T47D (cell line): ENCODE data around the gene FRMD4B.

Experiments
- DNase-seq, 2 experiments: peaks; one replicate each; pipeline versions ENCODE4 v3.0.0 to v3.0.0-alpha.2; 2011 to 2012; ENCODE audit warnings: low read depth in 1 of 2, low spot score in 1 of 2
- JUND ChIP-seq: IDR thresholded peaks from 2 replicates; pipeline ENCODE4 v1.6.1; 2012; ENCODE audit warnings: low read depth
- in situ Hi-C: cut with HindIII; loops from 2 replicates; pipeline ENCODE4 v1.10.0; 2016; ENCODE audit warnings: low sequenced_read_pairs, low pct_unique_long_range_greater_than_20kb

FRMD4B gene

GRCh38 chr3:69385723-69386555 is at the start of gene FRMD4B:
Gene FRMD4B, minus strand, starts transcription at chr3:69386088. Its CDS starts 99 bp downstream, at chr3:69385989.
- no peak for TF ChIP-seq JUND
- DNase-seq = peak; percentile 67 to 70
- in situ Hi-C loops = no loop called here

- DNase-seq = no peak
- in situ Hi-C loops = no loop called here
- TF ChIP-seq JUND = no peak
Observed at GRCh38 chr3:69433969-69434325, 48.1 kb upstream of the FRMD4B start.

DNA sequence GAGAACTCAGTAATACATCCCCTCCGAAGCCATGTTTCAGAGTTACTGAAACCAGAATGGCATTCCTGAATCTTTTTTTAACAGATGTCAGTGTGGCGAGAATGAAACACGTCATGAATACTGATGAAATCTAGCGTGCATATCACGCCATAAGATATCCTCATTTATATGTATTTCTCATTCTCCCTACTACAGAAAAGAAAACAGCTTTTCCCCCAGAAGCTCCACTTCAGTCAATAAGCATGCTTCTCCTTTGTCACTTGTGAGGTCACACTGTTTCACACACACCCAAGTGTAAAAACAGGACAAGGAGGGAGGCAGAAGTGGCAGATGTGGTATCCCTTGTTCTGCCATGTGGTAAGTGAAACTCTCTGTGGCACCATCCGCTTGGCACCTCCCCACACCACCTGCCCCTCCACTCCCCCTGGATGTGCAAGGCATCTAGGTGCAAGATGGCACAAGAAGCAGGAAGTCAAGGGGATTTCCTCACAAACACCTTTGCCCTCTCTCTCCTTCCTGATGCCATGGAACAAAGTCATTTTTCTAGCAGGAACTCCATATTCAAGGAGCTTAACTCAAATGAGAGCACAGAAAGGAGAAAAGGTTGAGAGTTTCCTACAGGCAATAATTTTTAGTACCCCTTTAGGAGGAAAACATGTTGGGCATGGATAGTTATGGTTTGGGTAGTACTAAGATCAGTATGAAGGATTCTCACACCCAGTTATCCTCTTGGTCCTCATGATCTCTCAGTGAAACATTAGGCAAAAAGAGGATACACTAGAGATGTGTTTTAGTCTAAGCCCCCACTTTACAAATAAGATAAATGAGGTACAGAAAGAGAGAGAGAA is 47.5 kb upstream of the FRMD4B start:
- no peak for TF ChIP-seq JUND
- in situ Hi-C loops = no loop called here
- DNase-seq = no peak

DNA sequence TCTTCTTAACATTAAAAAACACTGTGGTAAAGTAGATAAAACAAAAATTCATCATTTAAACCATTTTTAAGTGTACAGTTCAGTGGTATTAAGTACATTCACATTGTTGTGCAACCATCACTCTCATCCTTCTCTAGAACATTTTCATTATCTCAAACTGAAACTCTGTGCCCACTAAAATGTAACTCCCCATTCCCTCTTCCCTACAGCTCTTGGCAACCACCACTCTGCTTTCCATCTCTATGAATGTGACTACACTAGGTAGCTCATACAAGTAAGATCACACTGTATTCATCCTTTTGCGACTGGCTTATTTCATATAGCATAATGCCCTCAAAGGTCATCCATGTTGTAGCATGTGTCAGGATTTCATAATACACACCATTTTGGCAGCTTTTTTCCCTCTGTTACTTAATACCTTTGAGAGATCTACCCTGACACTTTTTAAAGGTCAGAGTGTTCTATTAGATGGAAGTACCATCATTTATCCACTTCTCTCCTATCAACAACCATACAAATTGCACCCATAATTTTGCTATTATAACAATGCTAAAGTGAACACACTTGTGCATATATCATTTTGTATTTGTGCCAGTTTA is 42.9 kb upstream of the FRMD4B start:
- no peak for DNase-seq
- in situ Hi-C loops = no loop called here

GRCh38 chr3:69426967-69427304 is 41.0 kb upstream of the FRMD4B start:
- DNase-seq = no peak
- in situ Hi-C loops = no loop called here
- no peak for TF ChIP-seq JUND

More for the DNA sequence above, 42.9 kb upstream of the FRMD4B start:
- no peak for TF ChIP-seq JUND

DNA sequence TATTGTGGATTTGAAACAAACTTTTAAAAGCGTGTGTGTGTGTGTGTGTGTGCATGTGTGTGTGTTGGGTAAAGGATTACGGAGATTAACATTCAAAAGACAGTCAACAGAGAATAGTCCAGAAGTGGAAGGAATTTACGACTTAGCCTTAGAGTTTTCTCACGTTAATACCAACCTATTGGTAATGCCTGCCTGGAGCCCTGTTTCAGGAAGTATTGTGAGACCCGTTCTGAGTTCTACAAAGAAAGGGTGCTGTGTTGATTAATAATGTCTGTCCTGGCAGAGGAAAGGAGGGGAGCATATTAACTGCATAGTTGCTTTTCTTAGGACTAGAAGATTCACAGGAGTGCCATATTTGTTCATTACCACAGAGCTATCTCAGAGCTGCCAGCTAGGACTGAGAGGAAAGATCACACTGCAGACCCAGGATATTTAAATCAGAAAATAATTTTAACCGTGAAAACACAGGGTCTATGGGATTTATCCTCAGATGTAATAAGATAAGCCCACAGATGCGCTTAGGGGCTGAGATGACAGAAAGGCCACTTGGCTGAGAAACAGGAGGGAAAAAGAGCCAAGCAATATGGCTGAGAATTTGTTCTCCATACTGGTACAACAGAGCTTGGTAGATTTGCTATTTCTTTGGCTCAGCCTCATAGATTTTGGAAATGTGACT is 40.5 kb upstream of the FRMD4B start:
- DNase-seq = no peak
- in situ Hi-C loops = no loop called here
- no peak for TF ChIP-seq JUND

DNA sequence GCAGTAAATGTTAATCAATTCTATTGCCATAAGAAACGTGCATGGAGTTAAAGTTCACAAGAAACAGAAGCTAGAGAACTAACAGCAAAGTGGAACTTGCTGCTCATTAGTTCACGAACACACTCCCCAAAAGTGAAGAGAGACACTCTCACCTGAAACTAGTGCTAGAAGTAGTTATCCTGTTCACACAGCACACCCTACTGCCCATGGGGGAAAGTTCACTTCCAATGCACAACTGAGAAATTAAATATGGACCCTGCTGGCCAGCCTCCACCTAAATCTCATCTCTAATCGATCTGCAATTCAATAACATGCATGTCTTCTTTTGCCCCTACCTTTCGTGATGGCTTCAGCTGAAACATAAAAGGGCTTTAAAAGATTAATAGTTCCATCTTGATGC is 39.4 kb upstream of the FRMD4B start:
- in situ Hi-C loops = no loop called here
- TF ChIP-seq JUND = no peak
- DNase-seq = peak in 1 of 2 experiments; percentile 63

DNA sequence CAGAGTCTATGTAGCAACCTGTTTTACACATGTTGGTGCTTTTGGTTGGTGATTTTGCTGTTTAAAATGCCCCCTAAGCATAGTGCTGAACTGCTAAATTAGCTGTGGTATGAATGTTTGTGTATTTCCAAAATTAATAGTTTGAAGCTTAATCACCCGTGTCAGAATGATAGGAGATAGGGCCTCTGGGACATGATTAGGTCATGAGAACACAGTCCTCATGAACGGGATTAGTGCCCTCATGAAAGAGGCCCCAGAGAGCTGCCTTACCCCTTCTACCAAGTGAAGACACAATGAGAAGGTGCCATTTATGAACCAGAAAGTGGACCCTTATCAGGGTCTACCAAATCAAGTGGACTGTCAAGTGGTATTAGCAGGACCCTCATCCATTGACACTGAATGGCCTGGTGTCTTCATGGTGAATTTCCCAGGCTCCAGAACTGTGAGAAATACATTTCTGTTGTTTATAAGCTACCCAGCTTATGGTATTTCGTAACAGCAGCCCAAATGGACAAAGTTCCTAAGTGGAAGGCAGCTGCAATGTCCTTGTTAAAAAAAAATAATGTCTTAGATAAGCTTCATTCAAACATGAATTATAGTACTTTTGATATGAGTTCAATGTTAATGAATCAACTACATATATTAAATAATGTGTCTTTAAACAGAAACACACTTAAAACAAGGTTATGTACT is 37.7 kb upstream of the FRMD4B start:
- no peak for DNase-seq
- in situ Hi-C loops = no loop called here
- no peak for TF ChIP-seq JUND

DNA sequence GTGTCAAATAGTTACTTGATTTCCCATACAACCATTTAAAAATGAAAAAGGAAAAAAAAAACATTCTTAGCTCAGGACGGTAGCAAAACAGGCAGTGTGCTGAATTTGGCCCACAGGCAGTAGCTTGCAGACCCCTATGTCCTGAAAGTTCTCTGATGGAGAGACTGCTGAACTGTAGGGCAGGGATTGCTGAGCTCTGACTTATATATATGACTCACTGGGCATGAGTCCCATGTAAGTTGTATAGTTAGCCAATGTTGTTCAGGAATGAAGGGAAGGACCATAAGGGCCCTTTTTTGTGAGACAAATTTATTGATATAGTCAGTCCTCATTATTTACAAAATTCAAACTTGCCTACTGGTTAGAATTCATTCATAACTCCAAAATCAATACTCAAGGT is 36.9 kb upstream of the FRMD4B start:
- in situ Hi-C loops = no loop called here
- no peak for DNase-seq
- no peak for TF ChIP-seq JUND

DNA sequence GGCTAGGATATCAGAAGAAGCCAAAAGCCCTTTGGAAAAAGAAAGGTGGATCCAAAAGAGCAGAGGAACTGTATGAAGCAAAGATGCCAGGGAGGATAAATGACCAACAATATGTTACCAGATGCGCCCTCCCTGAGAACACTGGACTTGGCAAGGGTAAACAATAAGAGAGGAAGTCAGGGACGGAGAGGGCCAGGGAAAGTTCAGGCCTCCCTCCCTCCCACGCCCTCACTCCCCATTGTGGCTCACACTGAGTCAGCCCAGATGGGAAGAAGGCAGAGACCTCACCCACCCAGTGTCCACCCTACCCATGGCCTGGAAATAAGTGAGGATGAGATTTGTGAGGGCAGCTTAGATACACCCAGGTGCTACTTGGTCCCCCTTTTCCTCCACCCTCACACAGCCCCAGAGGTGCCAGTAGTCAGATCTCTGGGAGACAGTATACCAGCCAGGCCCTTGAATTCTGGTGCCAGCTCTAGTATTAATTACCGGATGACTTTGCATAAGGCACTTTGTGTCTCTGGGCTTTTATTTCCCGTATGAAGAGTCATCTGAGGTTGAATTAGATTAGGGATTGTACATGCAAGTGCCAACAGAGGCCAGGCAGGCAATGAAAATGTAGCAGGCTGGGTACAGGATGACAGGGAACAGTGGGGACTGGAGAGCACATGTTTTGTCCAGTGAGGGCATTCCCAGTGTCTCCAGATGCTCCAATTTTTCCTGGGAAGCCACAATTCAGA is 35.1 kb upstream of the FRMD4B start:
- no peak for DNase-seq
- TF ChIP-seq JUND = no peak
- in situ Hi-C loops = no loop called here

DNA sequence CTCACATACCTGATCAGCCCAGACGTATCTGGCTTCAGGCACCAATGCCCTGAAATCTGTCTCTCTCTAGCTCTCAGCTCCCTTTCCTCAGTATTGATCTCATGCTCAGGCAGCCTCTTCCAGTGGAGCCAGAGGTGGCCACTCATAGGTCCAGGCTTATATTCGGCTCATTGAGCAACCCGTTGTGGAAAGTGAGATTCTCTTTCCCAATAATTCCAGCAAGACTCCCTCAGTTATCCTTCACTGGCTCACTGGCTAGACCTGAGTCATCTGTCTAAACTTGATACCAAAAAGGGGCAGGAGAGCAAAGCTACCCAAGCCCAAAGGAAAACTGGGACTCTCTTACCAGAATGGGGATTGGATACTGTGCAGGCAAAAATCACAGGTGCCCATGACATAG is 33.4 kb upstream of the FRMD4B start:
- in situ Hi-C loops = no loop called here
- no peak for TF ChIP-seq JUND
- no peak for DNase-seq
